Endometrial microvascular endothelial cells (primary cell): ENCODE data around the gene ZNF597. TPM values are rescaled to one million over a fixed set of nuclear protein-coding genes. Genes with fewer than 3 reads are reported as not detected.
"Not testable (repeated sequence)": the region's sequence is repeated elsewhere in the genome, so short reads cannot be mapped to it uniquely, and the experiment has no call there.

Experiments
- in situ Hi-C: cut with HindIII; loops from 2 replicates; pipeline ENCODE4 v1.10.0; 2017; ENCODE audit warnings: low sequenced_read_pairs, low pct_unique_long_range_greater_than_20kb; ENCODE audit errors: inconsistent ontology term
- total RNA-seq: library from RNA; depleted of rRNA; stranded (reverse); fragments of >200 nt; gene quantifications from one replicate; pipeline ENCODE4 v1.2.3, GENCODE V29; 2015; ENCODE audit errors: inconsistent ontology term

ZNF597 gene
- total RNA-seq, 1 donor from 2014 or later: 1.7 TPM

- in situ Hi-C loops: no loop called here
Observed at GRCh38 chr16:3478242-3478925, 35.1 kb upstream of the ZNF597 start.

GRCh38 chr16:3476409-3476808 is 33.1 kb upstream of the ZNF597 start:
- in situ Hi-C loops: no loop called here

- in situ Hi-C loops: no loop called here
Observed at GRCh38 chr16:3475604-3476375, 32.5 kb upstream of the ZNF597 start.

GRCh38 chr16:3474870-3475269 is 31.6 kb upstream of the ZNF597 start:
- in situ Hi-C loops: not testable (repeated sequence)

GRCh38 chr16:3474136-3474779 is 31.0 kb upstream of the ZNF597 start:
- in situ Hi-C loops: no loop called here

GRCh38 chr16:3473596-3473943 is 30.3 kb upstream of the ZNF597 start:
- in situ Hi-C loops: not testable (repeated sequence)

GRCh38 chr16:3472878-3473595 is 29.7 kb upstream of the ZNF597 start:
- in situ Hi-C loops: no loop called here

- in situ Hi-C loops: no loop called here
Observed at GRCh38 chr16:3471518-3472176, 28.3 kb upstream of the ZNF597 start.

GRCh38 chr16:3470723-3471122 is 27.4 kb upstream of the ZNF597 start:
- in situ Hi-C loops: no loop called here

- in situ Hi-C loops: no loop called here
Observed at GRCh38 chr16:3469736-3470135, 26.4 kb upstream of the ZNF597 start.

- in situ Hi-C loops: no loop called here
Observed at GRCh38 chr16:3468501-3468900, 25.2 kb upstream of the ZNF597 start.

- in situ Hi-C loops: no loop called here
Observed at GRCh38 chr16:3467921-3468320, 24.6 kb upstream of the ZNF597 start.

- in situ Hi-C loops: no loop called here
Observed at GRCh38 chr16:3467182-3467581, 23.9 kb upstream of the ZNF597 start.

- in situ Hi-C loops: no loop called here
Observed at GRCh38 chr16:3465911-3466584, 22.7 kb upstream of the ZNF597 start.

- in situ Hi-C loops: no loop called here
Observed at GRCh38 chr16:3465301-3465700, 22.0 kb upstream of the ZNF597 start.

GRCh38 chr16:3461151-3461550 is 17.8 kb upstream of the ZNF597 start:
- in situ Hi-C loops: no loop called here

- in situ Hi-C loops: no loop called here
Observed at GRCh38 chr16:3460585-3460984, 17.3 kb upstream of the ZNF597 start.

- in situ Hi-C loops: no loop called here
Observed at GRCh38 chr16:3460121-3460520, 16.8 kb upstream of the ZNF597 start.
